Vagina (tissue), 2 donors: ENCODE data around the gene ITSN1. TPM values are rescaled to one million over a fixed set of nuclear protein-coding genes. Genes with fewer than 3 reads are reported as not detected.

Source experiments
- DNase-seq, 2 donors: peaks; one replicate each; pipeline ENCODE4 v3.0.0-alpha.2; 2017; ENCODE audit errors: extremely low spot score in 2 of 2
- H3K27ac ChIP-seq: fragments of 200-600 bp; sonication (generic); one replicate; pipeline ENCODE4 v1.5.1; 2019
- H3K27me3 ChIP-seq: fragments of 200-600 bp; sonication (generic); one replicate; pipeline ENCODE4 v1.5.1; 2019
- H3K36me3 ChIP-seq, 2 donors: fragments of 200-600 bp; sonication (generic); one replicate each; pipeline ENCODE4 v1.5.1; 2017 to 2019
- H3K4me1 ChIP-seq: fragments of 200-600 bp; sonication (generic); one replicate; pipeline ENCODE4 v1.5.1; 2019
- H3K4me3 ChIP-seq, 2 donors: fragments of 200-600 bp; sonication (generic); 1 replicate in 1 of 2; 2 replicates in 1 of 2; pipeline ENCODE4 v1.5.1; 2016 to 2019
- H3K9me3 ChIP-seq: fragments of 200-600 bp; sonication (generic); one replicate; pipeline ENCODE4 v1.5.1; 2019
- CTCF ChIP-seq, 3 experiments: fragments of 450-650 bp in 2 of 3; fragments of 200-600 bp in 1 of 3; sonication (generic) in 1 of 3; IDR thresholded peaks; one replicate each; pipeline ENCODE4 v1.5.1; 2017 to 2019; ENCODE audit warnings: antibody characterized with exemption in 3 of 3, mild to moderate bottlenecking in 2 of 3, moderate library complexity in 2 of 3
- POLR2A ChIP-seq, 2 donors: fragments of 450-650 bp; IDR thresholded peaks; one replicate each; pipeline ENCODE4 v1.6.1; 2017; ENCODE audit warnings: antibody characterized with exemption in 2 of 2, mild to moderate bottlenecking in 2 of 2, moderate library complexity in 2 of 2
- POLR2AphosphoS5 ChIP-seq, 2 donors: sonication (generic); formaldehyde crosslinking; IDR thresholded peaks; one replicate each; pipeline ENCODE4 v1.9.0; 2017; ENCODE audit warnings: antibody characterized with exemption in 2 of 2, mild to moderate bottlenecking in 2 of 2, low read depth in 1 of 2; ENCODE audit not compliant: insufficient read depth in 1 of 2
- intact Hi-C: fragments of 100-400 bp; cut with DNase I; formaldehyde crosslinking; loops from one replicate; pipeline ENCODE4 v1.15.1; 2023
- total RNA-seq: library from RNA; depleted of rRNA; stranded (reverse); fragments of >200 nt; gene quantifications from one replicate; pipeline ENCODE4 v1.2.3, GENCODE V29; 2016

Gene ITSN1
- total RNA-seq, 1 donor from 2014 or later = 46.9 TPM

GRCh38 chr21:33850985-33851384 lies 208.7 kb downstream of the ITSN1 start:
- no peak for TF ChIP-seq POLR2AphosphoS5 (IDR thresholded peaks at IDR 0.05; ENCODE audit: insufficient read depth in 1 of 2, low read depth in 1 of 2)
- no peak for TF ChIP-seq POLR2A (IDR thresholded peaks at IDR 0.05)
- TF ChIP-seq CTCF (IDR thresholded peaks at IDR 0.05) = no peak
- H3K36me3 ChIP-seq = no peaks in the 10 kb centered on the region
- intact Hi-C loops = no loop called here
- no peaks in the 10 kb centered on the region for H3K9me3 ChIP-seq
- H3K27me3 ChIP-seq = no peaks in the 10 kb centered on the region
- H3K27ac ChIP-seq = no peak overlapping the region
- no peak overlapping the region for H3K4me3 ChIP-seq
- H3K4me1 ChIP-seq = peaks cover 15% of the 10 kb centered on the region
- no peak for DNase-seq

GRCh38 chr21:33852485-33852884 lies 210.2 kb downstream of the ITSN1 start:
- Histone ChIP-seq H3K27me3 (no peaks in the 10 kb centered on the region), H3K9me3 (no peaks in the 10 kb centered on the region), H3K4me1 (peaks cover 15% of the 10 kb centered on the region), H3K36me3 (no peaks in the 10 kb centered on the region), H3K27ac (no peak overlapping the region), H3K4me3 (no peak overlapping the region)
- intact Hi-C loops = no loop called here
- DNase-seq = no peak
- TF ChIP-seq POLR2AphosphoS5 (IDR thresholded peaks at IDR 0.05; ENCODE audit: insufficient read depth in 1 of 2, low read depth in 1 of 2) (no peak), POLR2A (IDR thresholded peaks at IDR 0.05) (no peak), CTCF (IDR thresholded peaks at IDR 0.05) (no peak)

GRCh38 chr21:33854604-33855003 lies 212.3 kb downstream of the ITSN1 start:
- no peak overlapping the region for H3K27ac ChIP-seq
- no peak overlapping the region for H3K4me3 ChIP-seq
- intact Hi-C loops = no loop called here
- no peak for TF ChIP-seq POLR2A (IDR thresholded peaks at IDR 0.05)
- H3K27me3 ChIP-seq = no peaks in the 10 kb centered on the region
- DNase-seq = no peak
- peaks cover 26% of the 10 kb centered on the region for H3K4me1 ChIP-seq
- H3K9me3 ChIP-seq = no peaks in the 10 kb centered on the region
- no peaks in the 10 kb centered on the region for H3K36me3 ChIP-seq

GRCh38 chr21:33855190-33855589 lies 212.9 kb downstream of the ITSN1 start:
- TF ChIP-seq POLR2AphosphoS5 (IDR thresholded peaks at IDR 0.05; ENCODE audit: insufficient read depth in 1 of 2, low read depth in 1 of 2) = no peak
- TF ChIP-seq CTCF (IDR thresholded peaks at IDR 0.05) = no peak
- TF ChIP-seq POLR2A (IDR thresholded peaks at IDR 0.05) = no peak
- Histone ChIP-seq H3K4me1 (peaks cover 26% of the 10 kb centered on the region), H3K9me3 (no peaks in the 10 kb centered on the region), H3K4me3 (no peak overlapping the region), H3K27me3 (no peaks in the 10 kb centered on the region), H3K36me3 (no peaks in the 10 kb centered on the region), H3K27ac (no peak overlapping the region)
- DNase-seq = no peak
- intact Hi-C loops = no loop called here

- H3K4me1 ChIP-seq = peaks cover 26% of the 10 kb centered on the region
These were observed 214.7 kb downstream of the ITSN1 start for GRCh38 chr21:33856893-33857527.

More at GRCh38 chr21:33856893-33857527, 214.7 kb downstream of the ITSN1 start:
- Histone ChIP-seq H3K9me3 (no peaks in the 10 kb centered on the region), H3K27me3 (no peaks in the 10 kb centered on the region), H3K36me3 (no peaks in the 10 kb centered on the region), H3K4me3 (no peak overlapping the region), H3K27ac (no peak overlapping the region)
- intact Hi-C loops = no loop called here
- TF ChIP-seq POLR2AphosphoS5 (IDR thresholded peaks at IDR 0.05; ENCODE audit: insufficient read depth in 1 of 2, low read depth in 1 of 2) = no peak
- TF ChIP-seq POLR2A (IDR thresholded peaks at IDR 0.05) = no peak
- TF ChIP-seq CTCF (IDR thresholded peaks at IDR 0.05) = no peak
- DNase-seq = no peak
